IMR-90 (cell line): ENCODE data around the gene SNRPD1. TPM values are rescaled to one million over a fixed set of nuclear protein-coding genes. Genes with fewer than 3 reads are reported as not detected.

Experiments used
- ATAC-seq: fragments of 200-7000 bp; cut with Tn5 transposase; 2 replicates; pipeline ENCODE4 v1.9.1; 2020; ENCODE audit warnings: low read depth, mild to moderate bottlenecking, moderate library complexity
- BruUV-seq: library from RNA; stranded (reverse); fragments of 400-500 nt; replicated peaks from 2 replicates; lab custom pipeline; 2021; lab: Mats Ljungman, UMichigan
- CTCF ChIA-PET: fragments of 300-600 bp; formaldehyde crosslinking; extraction: SDS; loops from one replicate; lab custom pipeline; 2021; ENCODE audit warnings: antibody characterized with exemption; lab: Yijun Ruan, JAX
- POLR2A ChIA-PET: fragments of 300-600 bp; sonication (Branson Sonifier 250); formaldehyde crosslinking; loops from one replicate; lab custom pipeline; 2022; ENCODE audit warnings: antibody characterized with exemption; ENCODE audit not compliant: unreplicated experiment; lab: Charles Lee
- DNase-seq: peaks from one replicate; pipeline ENCODE4 v3.0.0; 2013
- H2AFZ ChIP-seq: replicated peaks from 2 replicates; pipeline ENCODE3; 2013; ENCODE audit warnings: low read length, mild to moderate bottlenecking; ENCODE audit not compliant: poor library complexity
- H2AK5ac ChIP-seq: 2 replicates; pipeline ENCODE4 v1.6.1; 2013; ENCODE audit warnings: low read depth, low read length, inconsistent platforms
- H2AK9ac ChIP-seq: replicated peaks from 2 replicates; pipeline ENCODE3; 2013; ENCODE audit warnings: mild to moderate bottlenecking, low read depth, low read length, moderate library complexity; ENCODE audit not compliant: poor library complexity
- H2BK120ac ChIP-seq: 2 replicates; pipeline ENCODE4 v1.6.1; 2013; ENCODE audit warnings: low read depth, low read length, inconsistent platforms
- H2BK15ac ChIP-seq: 3 replicates; pipeline ENCODE4 v1.6.1; 2013; ENCODE audit warnings: low read depth, low read length, inconsistent platforms
- H2BK20ac ChIP-seq: 2 replicates; pipeline ENCODE4 v1.6.1; 2013; ENCODE audit warnings: low read depth, mild to moderate bottlenecking, inconsistent platforms, low read length, moderate library complexity
- H2BK5ac ChIP-seq: 2 replicates; pipeline ENCODE4 v1.6.1; 2013; ENCODE audit warnings: mild to moderate bottlenecking, low read depth, low read length, inconsistent platforms; ENCODE audit not compliant: poor library complexity, severe bottlenecking
- H3K14ac ChIP-seq: replicated peaks from 2 replicates; pipeline ENCODE4 v1.6.1; 2013; ENCODE audit warnings: low read depth, low read length, inconsistent platforms
- H3K18ac ChIP-seq: 2 replicates; pipeline ENCODE4 v1.6.1; 2013; ENCODE audit warnings: low read depth, low read length, control low read depth
- H3K23ac ChIP-seq: 2 replicates; pipeline ENCODE4 v1.6.1; 2013; ENCODE audit warnings: low read depth, low read length, inconsistent platforms
- H3K27ac ChIP-seq: 2 replicates; pipeline ENCODE4 v1.5.1; 2013; ENCODE audit warnings: mild to moderate bottlenecking, control low read depth, low read length; ENCODE audit not compliant: insufficient read depth
- H3K27me3 ChIP-seq: 2 replicates; pipeline ENCODE4 v1.6.1; 2013; ENCODE audit warnings: low read length; ENCODE audit not compliant: control insufficient read depth, insufficient read depth
- H3K36me3 ChIP-seq: 2 replicates; pipeline ENCODE4 v1.6.1; 2013; ENCODE audit warnings: low read length, mixed read lengths; ENCODE audit not compliant: control insufficient read depth, insufficient read depth
- H3K4ac ChIP-seq: 2 replicates; pipeline ENCODE4 v1.6.1; 2013; ENCODE audit warnings: low read depth, low read length, inconsistent platforms
- H3K4me1 ChIP-seq: 2 replicates; pipeline ENCODE4 v1.6.1; 2013; ENCODE audit warnings: low read length, mixed read lengths; ENCODE audit not compliant: control insufficient read depth, insufficient read depth
- H3K4me2 ChIP-seq: 2 replicates; pipeline ENCODE4 v1.6.1; 2013; ENCODE audit warnings: low read depth, mild to moderate bottlenecking, control low read depth, low read length, moderate library complexity
- H3K4me3 ChIP-seq: 2 replicates; pipeline ENCODE4 v1.5.1; 2013; ENCODE audit warnings: low read depth, mild to moderate bottlenecking, control low read depth, low read length, moderate library complexity; ENCODE audit not compliant: insufficient read depth
- H3K56ac ChIP-seq: 2 replicates; pipeline ENCODE4 v1.6.1; 2013; ENCODE audit warnings: low read length, inconsistent platforms; ENCODE audit not compliant: insufficient read depth; ENCODE audit errors: extremely low read depth
- H3K79me1 ChIP-seq, 2 experiments: 2 replicates each; pipeline ENCODE4 v1.6.1; 2013; ENCODE audit warnings: low read length in 2 of 2, inconsistent platforms in 1 of 2, low read depth in 1 of 2
- H3K9ac ChIP-seq: 2 replicates; pipeline ENCODE4 v1.6.1; 2013; ENCODE audit warnings: low read depth, low read length, control low read depth
- H3K9me1 ChIP-seq: 2 replicates; pipeline ENCODE4 v1.6.1; 2013; ENCODE audit warnings: low read length, inconsistent platforms; ENCODE audit not compliant: insufficient read depth
- H3K9me3 ChIP-seq: 2 replicates; pipeline ENCODE4 v1.6.1; 2013; ENCODE audit warnings: low read length; ENCODE audit not compliant: control insufficient read depth, insufficient read depth
- H4K20me1 ChIP-seq: 2 replicates; pipeline ENCODE4 v1.6.1; 2013; ENCODE audit warnings: low read length, inconsistent platforms; ENCODE audit not compliant: insufficient read depth
- H4K5ac ChIP-seq: 2 replicates; pipeline ENCODE4 v1.6.1; 2013; ENCODE audit warnings: mild to moderate bottlenecking, low read depth, low read length, control low read depth
- H4K8ac ChIP-seq, 2 experiments: 2 replicates each; pipeline ENCODE4 v1.6.1; 2013; ENCODE audit warnings: low read depth in 2 of 2, low read length in 2 of 2, control low read depth in 1 of 2, inconsistent platforms in 1 of 2
- H4K91ac ChIP-seq: 2 replicates; pipeline ENCODE4 v1.6.1; 2013; ENCODE audit warnings: low read depth, low read length, inconsistent platforms; ENCODE audit not compliant: insufficient read depth
- MAZ ChIP-seq: IDR thresholded peaks from 2 replicates; pipeline ENCODE4 v1.6.1; 2012; ENCODE audit warnings: low read depth, mild to moderate bottlenecking, low read length, improper control_type of control experiment, moderate library complexity, borderline replicate concordance
- POLR2A ChIP-seq: IDR thresholded peaks from 2 replicates; pipeline ENCODE4 v1.6.1; 2012; ENCODE audit warnings: mild to moderate bottlenecking, low read depth, low read length
- RCOR1 ChIP-seq: IDR thresholded peaks from 2 replicates; pipeline ENCODE4 v1.6.1; 2012; ENCODE audit warnings: mild to moderate bottlenecking, low read length, improper control_type of control experiment; ENCODE audit not compliant: insufficient replicate concordance
- RFX5 ChIP-seq: IDR thresholded peaks from 2 replicates; pipeline ENCODE4 v1.8.0; 2012; ENCODE audit warnings: low read depth, mild to moderate bottlenecking, low read length, moderate library complexity
- WGBS, 2 experiments: methylation state at CpG; one replicate each; pipeline versions ENCODE4 v1.1.5 to v1.1.7; 2013; ENCODE audit warnings: missing lambda C conversion rate in 2 of 2; ENCODE audit not compliant: insufficient read length in 1 of 2; ENCODE audit errors: extremely low coverage in 2 of 2; 5-methylcytosine and 5-hydroxymethylcytosine counted together
- dilution Hi-C: fragments of 300-500 bp; cut with HindIII; formaldehyde crosslinking; loops from one replicate; pipeline ENCODE4 v1.14.3; 2018; ENCODE audit warnings: low sequenced_read_pairs; ENCODE audit not compliant: unreplicated experiment
- in situ Hi-C: fragments of 300-500 bp; cut with MboI; formaldehyde crosslinking; loops from 3 replicates; pipeline ENCODE4 v1.14.3; 2019; ENCODE audit warnings: low sequenced_read_pairs, inconsistent platforms, mixed read lengths
- intact Hi-C: fragments of 100-400 bp; cut with micrococcal nuclease; formaldehyde crosslinking; loops from 2 replicates; pipeline ENCODE4 v1.10.0; 2022
- polyA plus RNA-seq, 3 experiments: library from polyadenylated mRNA; depleted of rRNA; stranded (reverse); fragments of >200 nt; gene quantifications; 2 replicates each; pipeline ENCODE4 v1.2.3, GENCODE V29; 2012; ENCODE audit warnings: low replicate concordance in 1 of 3
- total RNA-seq: library from RNA; depleted of rRNA; stranded (reverse); fragments of >200 nt; gene quantifications from 2 replicates; pipeline ENCODE4 v1.2.3, GENCODE V29; 2012
- TF ChIP-seq, protein P1 (sequence below): fragments of 150-350 bp; IDR thresholded peaks from 2 replicates; pipeline ENCODE4 v1.6.1; 2016; ENCODE audit warnings: low read depth, mild to moderate bottlenecking, low read length, moderate library complexity, borderline replicate concordance
- TF ChIP-seq, protein P2 (sequence below): conservative IDR thresholded peaks from 2 replicates; pipeline ENCODE4 v1.5.1; 2012; ENCODE audit warnings: mild to moderate bottlenecking, low read depth, low read length, improper control_type of control experiment

The SNRPD1 gene
- total and polyA plus RNA-seq, 2 of the 4 experiments (the other 2 are of a cell fraction), result 6.8 to 19.8 TPM

DNA sequence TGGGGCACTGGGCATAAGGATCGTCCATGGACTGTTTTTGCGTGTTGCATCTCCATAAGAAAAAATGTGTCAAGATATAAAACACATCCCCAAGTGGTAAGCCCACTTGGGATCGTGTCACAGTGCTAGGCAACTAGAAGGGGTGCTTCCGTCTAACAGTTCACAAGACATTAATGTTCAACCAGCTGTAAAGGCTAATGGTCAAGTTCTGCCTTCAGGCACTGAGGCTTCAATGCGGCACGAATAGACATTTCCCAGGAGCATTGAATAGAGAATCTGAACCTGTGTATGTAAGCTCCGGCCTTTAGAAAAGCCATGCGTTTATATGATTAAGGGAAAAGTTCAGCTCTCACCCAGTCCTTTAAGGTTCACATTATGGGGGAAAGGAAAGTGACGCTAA is 50.5 kb downstream of the SNRPD1 start:
- no peak overlapping the region for H2BK15ac ChIP-seq
- no peak overlapping the region for H3K9ac ChIP-seq
- H2BK20ac ChIP-seq, result no peak overlapping the region
- no TSS peak for BruUV-seq
- in situ Hi-C loops (no loop called here), intact Hi-C loops (loop anchor here (10.0 kb wide), 1 partner anchor 62 kb away; no protein-coding TSS in a partner anchor), dilution Hi-C loops (no loop called here)
- no peak overlapping the region for H2BK120ac ChIP-seq
- no peak overlapping the region for H3K27ac ChIP-seq
- no peak overlapping the region for H4K8ac ChIP-seq
- H3K18ac ChIP-seq, result no peak overlapping the region
- no peak overlapping the region for H3K23ac ChIP-seq
- ChIA-PET CTCF (no interaction called here), POLR2A (no interaction called here)
- H3K14ac ChIP-seq, result no peak overlapping the region
- no peaks in the 10 kb centered on the region for H3K79me1 ChIP-seq
- TF ChIP-seq RFX5 (no peak), POLR2A (no peak), RCOR1 (no peak), MAZ (no peak)
- TF ChIP-seq, protein P1, sequence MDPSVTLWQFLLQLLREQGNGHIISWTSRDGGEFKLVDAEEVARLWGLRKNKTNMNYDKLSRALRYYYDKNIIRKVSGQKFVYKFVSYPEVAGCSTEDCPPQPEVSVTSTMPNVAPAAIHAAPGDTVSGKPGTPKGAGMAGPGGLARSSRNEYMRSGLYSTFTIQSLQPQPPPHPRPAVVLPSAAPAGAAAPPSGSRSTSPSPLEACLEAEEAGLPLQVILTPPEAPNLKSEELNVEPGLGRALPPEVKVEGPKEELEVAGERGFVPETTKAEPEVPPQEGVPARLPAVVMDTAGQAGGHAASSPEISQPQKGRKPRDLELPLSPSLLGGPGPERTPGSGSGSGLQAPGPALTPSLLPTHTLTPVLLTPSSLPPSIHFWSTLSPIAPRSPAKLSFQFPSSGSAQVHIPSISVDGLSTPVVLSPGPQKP, result no peak
- TF ChIP-seq, protein P2, sequence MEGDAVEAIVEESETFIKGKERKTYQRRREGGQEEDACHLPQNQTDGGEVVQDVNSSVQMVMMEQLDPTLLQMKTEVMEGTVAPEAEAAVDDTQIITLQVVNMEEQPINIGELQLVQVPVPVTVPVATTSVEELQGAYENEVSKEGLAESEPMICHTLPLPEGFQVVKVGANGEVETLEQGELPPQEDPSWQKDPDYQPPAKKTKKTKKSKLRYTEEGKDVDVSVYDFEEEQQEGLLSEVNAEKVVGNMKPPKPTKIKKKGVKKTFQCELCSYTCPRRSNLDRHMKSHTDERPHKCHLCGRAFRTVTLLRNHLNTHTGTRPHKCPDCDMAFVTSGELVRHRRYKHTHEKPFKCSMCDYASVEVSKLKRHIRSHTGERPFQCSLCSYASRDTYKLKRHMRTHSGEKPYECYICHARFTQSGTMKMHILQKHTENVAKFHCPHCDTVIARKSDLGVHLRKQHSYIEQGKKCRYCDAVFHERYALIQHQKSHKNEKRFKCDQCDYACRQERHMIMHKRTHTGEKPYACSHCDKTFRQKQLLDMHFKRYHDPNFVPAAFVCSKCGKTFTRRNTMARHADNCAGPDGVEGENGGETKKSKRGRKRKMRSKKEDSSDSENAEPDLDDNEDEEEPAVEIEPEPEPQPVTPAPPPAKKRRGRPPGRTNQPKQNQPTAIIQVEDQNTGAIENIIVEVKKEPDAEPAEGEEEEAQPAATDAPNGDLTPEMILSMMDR, result no peak
- no peak overlapping the region for H3K4me2 ChIP-seq
- 0 out of 2 replicates have a peak, but pooled peaks cover 6% of the 10 kb centered on the region for H3K9me1 ChIP-seq
- no peak overlapping the region for H4K5ac ChIP-seq
- DNase-seq (no peak), ATAC-seq (no peak)
- H2AK9ac ChIP-seq, result no peak overlapping the region
- no peaks in the 10 kb centered on the region; the same call in 1 of the 2 replicates for H3K36me3 ChIP-seq
- H3K56ac ChIP-seq, result no peak overlapping the region
- 96% methylated on average over 5 of the region's 9 CpGs; no CpG with 5 or more reads in 1 of the 2 experiments for WGBS, 2 experiments
- H2AFZ ChIP-seq, result no peak overlapping the region
- no peak overlapping the region for H2BK5ac ChIP-seq
- no peaks in the 10 kb centered on the region for H3K9me3 ChIP-seq
- no peaks in the 10 kb centered on the region for H3K4me1 ChIP-seq
- no peak overlapping the region for H3K4ac ChIP-seq
- H3K4me3 ChIP-seq, result no peak overlapping the region
- H4K20me1 ChIP-seq, result no peaks in the 10 kb centered on the region
- H3K27me3 ChIP-seq, result no peaks in the 10 kb centered on the region
- no peak overlapping the region for H4K91ac ChIP-seq
- no peak overlapping the region for H2AK5ac ChIP-seq
